H1 (cell line): ENCODE measurements around the gene CREB3L4.

Experiments used
- NANOG ChIP-seq: IDR thresholded peaks from 2 replicates; pipeline ENCODE4 v1.6.1; 2011; ENCODE audit warnings: low read length, low read depth, mild to moderate bottlenecking, inconsistent platforms; ENCODE audit not compliant: insufficient read depth, poor library complexity, severe bottlenecking
- TF ChIP-seq, protein P1 (sequence below), 3 experiments: IDR thresholded peaks; 1 replicate in 2 of 3; 2 replicates in 1 of 3; pipeline versions ENCODE4 v1.5.1 to v1.6.1; 2011; ENCODE audit warnings: low read length in 3 of 3, mild to moderate bottlenecking in 3 of 3, inconsistent platforms in 2 of 3, low read depth in 1 of 3, moderate library complexity in 1 of 3; ENCODE audit not compliant: insufficient read depth in 1 of 3; ENCODE audit errors: control extremely low read depth in 1 of 3

DNA sequence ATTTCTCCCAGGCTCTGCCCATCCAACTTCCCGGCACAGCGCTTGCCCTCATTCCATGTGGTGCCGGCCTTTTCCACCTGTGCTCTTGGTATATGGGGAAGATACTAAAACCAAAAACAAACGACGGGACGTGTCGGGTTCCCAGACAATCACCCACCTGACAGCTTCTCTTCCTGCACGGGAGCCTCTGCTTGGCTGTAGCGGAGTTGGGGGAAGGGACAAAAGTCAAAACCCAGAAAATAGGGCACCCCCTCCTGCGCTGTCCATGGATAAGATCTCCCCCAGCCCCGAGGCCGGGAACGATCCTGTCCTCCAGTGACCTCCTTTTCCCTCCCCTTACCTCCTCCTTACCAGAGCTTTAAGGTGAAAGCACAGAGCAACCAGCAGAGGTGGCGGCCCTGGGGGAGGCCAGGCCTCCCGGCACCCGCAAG, 9.1 kb downstream of the CREB3L4 start:
- TF ChIP-seq, protein P1, sequence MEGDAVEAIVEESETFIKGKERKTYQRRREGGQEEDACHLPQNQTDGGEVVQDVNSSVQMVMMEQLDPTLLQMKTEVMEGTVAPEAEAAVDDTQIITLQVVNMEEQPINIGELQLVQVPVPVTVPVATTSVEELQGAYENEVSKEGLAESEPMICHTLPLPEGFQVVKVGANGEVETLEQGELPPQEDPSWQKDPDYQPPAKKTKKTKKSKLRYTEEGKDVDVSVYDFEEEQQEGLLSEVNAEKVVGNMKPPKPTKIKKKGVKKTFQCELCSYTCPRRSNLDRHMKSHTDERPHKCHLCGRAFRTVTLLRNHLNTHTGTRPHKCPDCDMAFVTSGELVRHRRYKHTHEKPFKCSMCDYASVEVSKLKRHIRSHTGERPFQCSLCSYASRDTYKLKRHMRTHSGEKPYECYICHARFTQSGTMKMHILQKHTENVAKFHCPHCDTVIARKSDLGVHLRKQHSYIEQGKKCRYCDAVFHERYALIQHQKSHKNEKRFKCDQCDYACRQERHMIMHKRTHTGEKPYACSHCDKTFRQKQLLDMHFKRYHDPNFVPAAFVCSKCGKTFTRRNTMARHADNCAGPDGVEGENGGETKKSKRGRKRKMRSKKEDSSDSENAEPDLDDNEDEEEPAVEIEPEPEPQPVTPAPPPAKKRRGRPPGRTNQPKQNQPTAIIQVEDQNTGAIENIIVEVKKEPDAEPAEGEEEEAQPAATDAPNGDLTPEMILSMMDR (IDR thresholded peaks at IDR 0.05; ENCODE audit: control extremely low read depth in 1 of 3, insufficient read depth in 1 of 3, low read depth in 1 of 3, low read length in 3 of 3): no peak
- TF ChIP-seq NANOG: no peak
